Esophagus squamous epithelium (tissue), 5 donors: ENCODE results near the gene PRKG1. TPM values are rescaled to one million over a fixed set of nuclear protein-coding genes. Genes with fewer than 3 reads are reported as not detected.

Experiments used
- DNase-seq: peaks from one replicate; lab custom pipeline; 2025; lab: John Stamatoyannopoulos, UW
- H3K27ac ChIP-seq, 4 donors: fragments of 200-600 bp; sonication (generic); one replicate each; pipeline ENCODE4 v1.5.1; 2016 to 2019; ENCODE audit warnings: mild to moderate bottlenecking in 1 of 4
- H3K27me3 ChIP-seq, 4 donors: fragments of 200-600 bp; sonication (generic); 1 replicate in 3 of 4; 2 replicates in 1 of 4; pipeline versions ENCODE4 v1.5.1 to v1.6.0; 2017 to 2021; ENCODE audit warnings: antibody characterized with exemption in 1 of 4
- H3K36me3 ChIP-seq, 3 donors: fragments of 200-600 bp; sonication (generic); one replicate each; pipeline ENCODE4 v1.5.1; 2016 to 2019
- H3K4me1 ChIP-seq, 3 donors: fragments of 200-600 bp; sonication (generic); one replicate each; pipeline ENCODE4 v1.5.1; 2017 to 2019
- H3K4me3 ChIP-seq, 4 donors: fragments of 200-600 bp; sonication (generic); 1 replicate in 3 of 4; 2 replicates in 1 of 4; pipeline ENCODE4 v1.5.1; 2016 to 2019; ENCODE audit warnings: mild to moderate bottlenecking in 2 of 4, moderate library complexity in 1 of 4
- H3K9me3 ChIP-seq, 3 donors: fragments of 200-600 bp; sonication (generic); one replicate each; pipeline ENCODE4 v1.5.1; 2016 to 2019
- POLR2A ChIP-seq, 4 donors: fragments of 450-650 bp; IDR thresholded peaks; one replicate each; pipeline ENCODE4 v1.6.1; 2017; ENCODE audit warnings: antibody characterized with exemption in 4 of 4, mild to moderate bottlenecking in 4 of 4, moderate library complexity in 3 of 4
- WGBS, 2 donors: methylation state at CpG; one replicate each; pipeline ENCODE4 v1.1.5; 2018; 5-methylcytosine and 5-hydroxymethylcytosine counted together
- intact Hi-C: fragments of 100-400 bp; cut with DNase I; formaldehyde crosslinking; loops from one replicate; pipeline ENCODE4 v1.15.0; 2022
- total RNA-seq, 4 donors: library from RNA; depleted of rRNA; stranded (reverse); fragments of >200 nt; gene quantifications; one replicate each; pipeline ENCODE4 v1.1.0, GENCODE V29; 2016
- TF ChIP-seq, protein P1 (sequence below), 6 experiments: fragments of 450-650 bp in 4 of 6; fragments of 200-600 bp in 2 of 6; sonication (generic) in 2 of 6; IDR thresholded peaks; one replicate each; pipeline ENCODE4 v1.5.1; 2016 to 2019; ENCODE audit warnings: antibody characterized with exemption in 6 of 6, mild to moderate bottlenecking in 4 of 6, moderate library complexity in 4 of 6
- donor health status: DM: yes; HTN: yes; CAD: no.

The PRKG1 gene
- total RNA-seq, 4 donors from 2014 or later: 2.0 to 10.9 (median 3.8) TPM

DNA sequence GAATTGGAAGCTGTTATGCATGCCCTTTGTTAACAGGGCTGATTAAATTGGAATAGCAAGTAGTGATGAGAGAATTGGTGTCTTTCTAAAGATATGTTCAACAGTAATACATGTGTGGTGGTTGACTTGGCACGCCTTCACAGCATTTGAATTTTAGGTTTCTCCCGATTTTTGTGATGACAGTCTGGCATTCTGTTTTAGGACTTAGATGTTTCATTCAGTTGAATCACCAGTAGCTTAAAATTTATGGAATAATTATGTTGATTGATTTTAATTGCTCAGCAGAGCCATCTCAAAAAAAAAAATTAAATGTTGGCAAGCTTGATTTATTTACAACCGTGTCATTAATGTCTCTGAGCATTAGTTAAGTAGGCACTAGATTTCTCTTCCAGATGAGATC is 405.4 kb downstream of the PRKG1 start:
- intact Hi-C loops: no loop called here
- 88 to 89% methylated on average over 3 of the region's 3 CpGs for WGBS, 2 donors
- TF ChIP-seq, protein P1, sequence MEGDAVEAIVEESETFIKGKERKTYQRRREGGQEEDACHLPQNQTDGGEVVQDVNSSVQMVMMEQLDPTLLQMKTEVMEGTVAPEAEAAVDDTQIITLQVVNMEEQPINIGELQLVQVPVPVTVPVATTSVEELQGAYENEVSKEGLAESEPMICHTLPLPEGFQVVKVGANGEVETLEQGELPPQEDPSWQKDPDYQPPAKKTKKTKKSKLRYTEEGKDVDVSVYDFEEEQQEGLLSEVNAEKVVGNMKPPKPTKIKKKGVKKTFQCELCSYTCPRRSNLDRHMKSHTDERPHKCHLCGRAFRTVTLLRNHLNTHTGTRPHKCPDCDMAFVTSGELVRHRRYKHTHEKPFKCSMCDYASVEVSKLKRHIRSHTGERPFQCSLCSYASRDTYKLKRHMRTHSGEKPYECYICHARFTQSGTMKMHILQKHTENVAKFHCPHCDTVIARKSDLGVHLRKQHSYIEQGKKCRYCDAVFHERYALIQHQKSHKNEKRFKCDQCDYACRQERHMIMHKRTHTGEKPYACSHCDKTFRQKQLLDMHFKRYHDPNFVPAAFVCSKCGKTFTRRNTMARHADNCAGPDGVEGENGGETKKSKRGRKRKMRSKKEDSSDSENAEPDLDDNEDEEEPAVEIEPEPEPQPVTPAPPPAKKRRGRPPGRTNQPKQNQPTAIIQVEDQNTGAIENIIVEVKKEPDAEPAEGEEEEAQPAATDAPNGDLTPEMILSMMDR (IDR thresholded peaks at IDR 0.05): no peak
- no peak for TF ChIP-seq POLR2A (IDR thresholded peaks at IDR 0.05)
- H3K9me3 ChIP-seq: no peaks in the 10 kb centered on the region
- H3K4me3 ChIP-seq: no peak overlapping the region
- H3K4me1 ChIP-seq: no peaks in the 10 kb centered on the region
- no peak for DNase-seq
- H3K27me3 ChIP-seq: no peaks in the 10 kb centered on the region
- H3K27ac ChIP-seq: no peak overlapping the region
- no peaks in the 10 kb centered on the region for H3K36me3 ChIP-seq

DNA sequence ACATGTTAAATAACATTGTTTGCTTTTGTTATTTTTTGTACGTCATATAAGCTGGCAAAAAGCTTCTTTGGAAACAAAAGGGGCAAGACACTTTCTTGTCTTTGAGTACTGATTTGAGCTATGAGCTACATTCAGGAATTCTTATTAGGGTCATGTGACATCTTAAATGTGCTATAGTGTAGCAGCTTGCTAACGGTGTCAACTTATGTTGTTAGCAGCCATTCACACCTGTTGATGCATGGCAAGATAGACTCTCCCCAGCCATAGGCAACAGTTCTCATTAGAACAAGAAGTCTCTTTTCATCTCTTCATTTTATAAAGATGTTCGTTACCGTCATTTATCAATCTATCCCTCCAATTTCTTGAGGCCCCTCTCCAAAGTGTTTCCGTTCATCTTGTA is 411.4 kb downstream of the PRKG1 start:
- WGBS, 2 donors: 91 to 94% methylated on average over 5 of the region's 5 CpGs
- no peaks in the 10 kb centered on the region for H3K27me3 ChIP-seq
- H3K4me3 ChIP-seq: no peak overlapping the region
- TF ChIP-seq, protein P1 (IDR thresholded peaks at IDR 0.05): no peak
- TF ChIP-seq POLR2A (IDR thresholded peaks at IDR 0.05): no peak
- no peak for DNase-seq
- no peaks in the 10 kb centered on the region for H3K36me3 ChIP-seq
- H3K4me1 ChIP-seq: no peaks in the 10 kb centered on the region
- H3K9me3 ChIP-seq: no peaks in the 10 kb centered on the region
- no peak overlapping the region for H3K27ac ChIP-seq
- intact Hi-C loops: no loop called here

DNA sequence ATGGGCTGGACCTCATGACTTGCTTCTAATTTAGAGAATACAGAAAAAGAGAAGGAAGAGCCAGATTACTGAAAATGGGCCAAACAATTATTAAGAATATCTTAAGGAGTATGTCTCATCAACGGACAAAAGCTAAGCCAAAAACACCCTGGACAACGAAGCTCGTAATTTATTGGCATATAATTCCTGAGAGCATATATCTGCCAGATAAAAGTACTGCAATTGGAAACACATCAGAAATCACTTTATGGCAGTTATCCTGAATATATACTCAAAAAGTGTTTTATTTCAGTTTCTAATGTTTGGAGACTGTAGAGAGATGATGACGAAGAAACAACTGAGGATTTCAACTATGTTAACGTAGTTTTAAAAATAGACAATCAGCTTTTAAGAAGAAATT is 413.3 kb downstream of the PRKG1 start:
- DNase-seq: no peak
- H3K9me3 ChIP-seq: no peaks in the 10 kb centered on the region
- no peaks in the 10 kb centered on the region for H3K4me1 ChIP-seq
- H3K27ac ChIP-seq: no peak overlapping the region
- TF ChIP-seq, protein P1 (IDR thresholded peaks at IDR 0.05): no peak
- no peak for TF ChIP-seq POLR2A (IDR thresholded peaks at IDR 0.05)
- intact Hi-C loops: no loop called here
- no peak overlapping the region for H3K4me3 ChIP-seq
- no peaks in the 10 kb centered on the region for H3K27me3 ChIP-seq
- 62 to 71% methylated on average over 5 of the region's 5 CpGs for WGBS, 2 donors
- no peaks in the 10 kb centered on the region for H3K36me3 ChIP-seq

DNA sequence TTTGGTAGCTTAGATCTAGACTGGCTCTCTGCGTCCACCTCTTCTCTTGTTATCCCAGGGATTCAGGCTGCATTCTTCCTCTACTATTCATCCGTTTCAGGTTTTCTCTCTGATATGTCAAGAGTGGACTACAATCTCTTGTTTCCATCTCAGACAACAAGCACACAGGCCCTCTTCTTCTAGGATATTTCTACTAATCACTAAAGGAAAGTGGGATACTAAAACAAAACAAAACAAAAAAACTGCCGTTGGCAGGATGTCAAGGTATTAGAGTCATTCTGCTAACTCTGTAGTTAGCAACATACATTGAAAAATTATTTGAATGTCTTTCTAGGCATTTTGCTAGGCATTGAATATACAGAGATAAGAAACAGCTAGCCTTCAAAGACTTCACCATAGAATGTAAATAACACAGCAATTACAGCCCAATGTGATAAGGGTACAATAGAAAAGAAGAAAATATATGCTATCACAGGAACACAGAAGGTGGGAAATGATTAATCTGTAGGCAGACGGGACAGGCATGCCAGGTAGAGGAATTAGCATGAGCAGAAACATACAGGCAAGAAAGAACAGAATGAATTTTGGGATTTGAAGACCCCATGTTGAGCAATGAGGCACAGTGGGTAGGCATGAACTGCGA is 414.6 kb downstream of the PRKG1 start:
- no peak for DNase-seq
- Histone ChIP-seq H3K27me3 (no peaks in the 10 kb centered on the region), H3K4me1 (no peaks in the 10 kb centered on the region), H3K36me3 (no peaks in the 10 kb centered on the region), H3K4me3 (no peak overlapping the region), H3K9me3 (no peaks in the 10 kb centered on the region), H3K27ac (no peak overlapping the region)
- TF ChIP-seq, protein P1 (IDR thresholded peaks at IDR 0.05): no peak
- TF ChIP-seq POLR2A (IDR thresholded peaks at IDR 0.05): no peak
- WGBS, 2 donors: 60 to 68% methylated on average over 5 of the region's 5 CpGs
- intact Hi-C loops: no loop called here

DNA sequence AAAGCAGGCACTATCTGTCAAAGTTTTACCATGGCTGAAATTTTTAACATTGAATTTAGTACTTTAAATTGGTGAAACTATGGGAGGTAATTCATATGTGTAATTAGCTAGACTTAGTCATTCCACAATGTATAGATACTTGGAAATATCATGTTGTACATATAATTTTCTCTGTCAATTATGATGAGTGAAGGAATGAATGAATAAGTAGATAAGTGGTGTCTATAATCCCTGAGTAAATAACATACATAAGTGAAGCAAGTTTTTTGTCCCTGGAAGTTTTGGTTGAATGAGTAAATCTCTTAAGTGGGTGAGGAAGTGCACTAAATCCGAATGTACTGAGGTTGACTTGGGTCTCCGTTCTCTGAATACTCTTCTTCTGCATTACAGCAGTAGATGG is 424.1 kb downstream of the PRKG1 start:
- intact Hi-C loops: no loop called here
- TF ChIP-seq, protein P1 (IDR thresholded peaks at IDR 0.05): no peak
- no peak for TF ChIP-seq POLR2A (IDR thresholded peaks at IDR 0.05)
- Histone ChIP-seq H3K27ac (no peak overlapping the region), H3K9me3 (no peaks in the 10 kb centered on the region), H3K27me3 (no peaks in the 10 kb centered on the region), H3K36me3 (no peaks in the 10 kb centered on the region), H3K4me3 (no peak overlapping the region), H3K4me1 (no peaks in the 10 kb centered on the region)
- DNase-seq: no peak
- 82 to 87% methylated on average over 2 of the region's 2 CpGs for WGBS, 2 donors
